B cell (primary cell): ENCODE results near the gene ZBTB3. TPM values are rescaled to one million over a fixed set of nuclear protein-coding genes. Genes with fewer than 3 reads are reported as not detected.
A peak's percentile ranks its signal among the peaks of the same experiment; 100 is the strongest.

Source experiments
- ATAC-seq: fragments of 200-7000 bp; cut with Tn5 transposase; one replicate; pipeline ENCODE4 v1.10.0; 2021; ENCODE audit warnings: low read depth, mild to moderate bottlenecking, moderate number of reproducible peaks, moderate library complexity
- CTCF ChIA-PET: fragments of 350-600 bp; sonication (Branson Sonifier 250); formaldehyde crosslinking; loops from one replicate; lab custom pipeline; 2021; ENCODE audit warnings: antibody characterized with exemption, inconsistent platforms; lab: Charles Lee
- POLR2A ChIA-PET: fragments of 350-600 bp; sonication (Branson Sonifier 250); formaldehyde crosslinking; loops from one replicate; lab custom pipeline; 2021; ENCODE audit warnings: antibody characterized with exemption; lab: Charles Lee
- DNase-seq: peaks from one replicate; pipeline ENCODE4 v3.0.0; 2013
- H2AFZ ChIP-seq: 2 replicates; pipeline ENCODE4 v1.6.1; 2012; ENCODE audit warnings: mild to moderate bottlenecking, low read depth, low read length; ENCODE audit not compliant: insufficient read depth, poor library complexity, severe bottlenecking
- H3K27ac ChIP-seq, 2 donors: 1 replicate in 1 of 2; 2 replicates in 1 of 2; pipeline ENCODE4 v1.5.1; 2012 to 2013; ENCODE audit warnings: low read length in 2 of 2, mild to moderate bottlenecking in 2 of 2, moderate library complexity in 1 of 2
- H3K27me3 ChIP-seq, 4 experiments: fragments of 200-600 bp in 1 of 4; sonication (generic) in 1 of 4; replicated peaks in 1 of 4; 1 replicate in 2 of 4; 2 replicates in 2 of 4; pipeline versions ENCODE4 v1.6.1 to v1.7.0; 2013 to 2016; ENCODE audit warnings: low read length in 3 of 4, mild to moderate bottlenecking in 2 of 4, mixed read lengths in 1 of 4, moderate library complexity in 1 of 4; ENCODE audit not compliant: insufficient read depth in 4 of 4, control insufficient read depth in 3 of 4; ENCODE audit errors: control extremely low read depth in 1 of 4
- H3K36me3 ChIP-seq, 2 experiments: replicated peaks in 1 of 2; 1 replicate in 1 of 2; 2 replicates in 1 of 2; pipeline versions ENCODE4 v1.6.1 to v1.7.1; 2013; ENCODE audit warnings: low read length in 1 of 2; ENCODE audit not compliant: insufficient read depth in 2 of 2, control insufficient read depth in 1 of 2; ENCODE audit errors: control extremely low read depth in 1 of 2, extremely low read depth in 1 of 2
- H3K4me1 ChIP-seq, 2 donors: fragments of 200-600 bp in 1 of 2; sonication (generic) in 1 of 2; 1 replicate in 1 of 2; 2 replicates in 1 of 2; pipeline versions ENCODE4 v1.5.1 to v1.6.1; 2013 to 2017; ENCODE audit warnings: low read length in 2 of 2; ENCODE audit not compliant: control insufficient read depth in 2 of 2, insufficient read depth in 2 of 2
- H3K4me2 ChIP-seq: replicated peaks from 2 replicates; pipeline ENCODE3; 2012; ENCODE audit warnings: mild to moderate bottlenecking, low read depth, low read length; ENCODE audit not compliant: poor library complexity, severe bottlenecking
- H3K4me3 ChIP-seq, 5 experiments: fragments of 200-600 bp in 1 of 5; sonication (generic) in 1 of 5; 1 replicate in 3 of 5; 2 replicates in 2 of 5; pipeline versions ENCODE4 v1.5.1 to v1.7.0; 2011 to 2016; ENCODE audit warnings: low read length in 4 of 5, mild to moderate bottlenecking in 4 of 5, low read depth in 2 of 5, control low read depth in 1 of 5, moderate library complexity in 1 of 5; ENCODE audit not compliant: insufficient read depth in 1 of 5; ENCODE audit errors: control extremely low read depth in 1 of 5, extremely low read depth in 1 of 5
- H3K79me2 ChIP-seq: fragments of 200-600 bp; sonication (generic); one replicate; pipeline ENCODE4 v1.6.0; 2016; ENCODE audit warnings: low read length; ENCODE audit not compliant: control insufficient read depth, insufficient read depth
- H3K9ac ChIP-seq: fragments of 200-600 bp; sonication (generic); 2 replicates; pipeline ENCODE4 v1.6.1; 2017; ENCODE audit warnings: mild to moderate bottlenecking, low read length, moderate library complexity
- H3K9me3 ChIP-seq, 3 donors: one replicate each; pipeline versions ENCODE4 v1.6.1 to v1.7.1; 2013; ENCODE audit warnings: low read length in 2 of 3; ENCODE audit not compliant: control insufficient read depth in 2 of 3, insufficient read depth in 1 of 3; ENCODE audit errors: control extremely low read depth in 1 of 3
- H4K20me1 ChIP-seq: 2 replicates; pipeline ENCODE4 v1.6.0; 2012; ENCODE audit warnings: mild to moderate bottlenecking, low read length; ENCODE audit not compliant: insufficient read depth, control insufficient read depth, poor library complexity, severe bottlenecking
- H3K27ac Mint-ChIP-seq: one replicate; pipeline ENCODE4 v1.8.0; 2021; ENCODE audit warnings: mixed read lengths
- H3K27me3 Mint-ChIP-seq: one replicate; pipeline ENCODE4 v1.8.0; 2021; ENCODE audit warnings: mixed read lengths
- H3K4me1 Mint-ChIP-seq: one replicate; pipeline ENCODE4 v1.8.0; 2021; ENCODE audit warnings: mixed read lengths
- H3K4me3 Mint-ChIP-seq: one replicate; pipeline ENCODE4 v1.8.0; 2021; ENCODE audit warnings: mixed read lengths
- H3K9me3 Mint-ChIP-seq: one replicate; pipeline ENCODE4 v1.8.0; 2022; ENCODE audit warnings: mixed read lengths; ENCODE audit not compliant: insufficient read depth
- CTCF ChIP-seq: fragments of 200-600 bp; IDR thresholded peaks from one replicate; pipeline ENCODE4 v1.8.0; 2022; ENCODE audit warnings: antibody characterized with exemption, mild to moderate bottlenecking
- EZH2 ChIP-seq: IDR thresholded peaks from 2 replicates; pipeline ENCODE4 v1.6.1; 2012; ENCODE audit warnings: borderline replicate concordance, low read depth, mild to moderate bottlenecking, moderate library complexity, low read length; ENCODE audit not compliant: insufficient read depth, poor library complexity, severe bottlenecking
- WGBS: methylation state at CpG from one replicate; pipeline ENCODE4 v1.1.5; 2013; ENCODE audit warnings: missing lambda C conversion rate; ENCODE audit not compliant: insufficient coverage; 5-methylcytosine and 5-hydroxymethylcytosine counted together
- intact Hi-C: fragments of 100-400 bp; cut with micrococcal nuclease; formaldehyde crosslinking; loops from one replicate; pipeline ENCODE4 v1.10.0; 2022
- polyA plus RNA-seq: library from polyadenylated mRNA; depleted of rRNA; stranded (reverse); fragments of >200 nt; gene quantifications from 2 replicates; pipeline ENCODE4 v1.2.3, GENCODE V29; 2012
- total RNA-seq, 2 donors: library from RNA; stranded (reverse); fragments of 120-200 nt in 1 of 2; gene quantifications; 1 replicate in 1 of 2; 2 replicates in 1 of 2; pipeline versions ENCODE4 v1.2.3 to v1.2.4, GENCODE V29; 2013 to 2022

Gene ZBTB3
- total and polyA plus RNA-seq, 2 donors (not counting 1 experiment from before 2014, with no cell fraction given), result 8.7 to 22.0 TPM

- Mint-ChIP-seq H3K4me3 (peak within 1 kb of the TSS; percentile 95), H3K9me3 (no peaks in the 10 kb centered on the region), H3K27ac (peak within 1 kb of the TSS; percentile 96), H3K27me3 (no peaks in the 10 kb centered on the region), H3K4me1 (peaks cover 26% of the 10 kb centered on the region)
- Histone ChIP-seq H3K36me3 (peaks cover under 1 to 20% of the 10 kb centered on the region in 2 experiments), H2AFZ (peak within 1 kb of the TSS; percentile 89), H3K4me3 (peak within 1 kb of the TSS; percentile 58 to 97 (median 68)), H3K27me3 (no peaks in the 10 kb centered on the region), H3K79me2 (peaks cover 6% of the 10 kb centered on the region), H3K9me3 (no peaks in the 10 kb centered on the region), H3K4me2 (peak within 1 kb of the TSS; percentile 81), H3K9ac (peak within 1 kb of the TSS; percentile 72), H4K20me1 (no peaks in the 10 kb centered on the region), H3K27ac (peak within 1 kb of the TSS; percentile 63 to 84), H3K4me1 (peaks cover 15 to 23% of the 10 kb centered on the region in 2 donors)
- intact Hi-C loops, result loop anchor here (1.0 to 5.0 kb wide), 6 partner anchors 10 to 179 kb away; partner anchors contain the start of genes POLR2G, STX5, TEX54 and TMEM179B
- ChIA-PET CTCF (interaction anchor here (0.6 to 8.5 kb wide), 10 partner anchors 10 to 941 kb away, joined by 3 to 70 read pairs (median 3); partner anchors contain the start of genes POLR2G, TMEM179B and ZBTB3), POLR2A (interaction anchor here (0.6 to 4.6 kb wide), 16 partner anchors 10 to 214 kb away, joined by 3 to 38 read pairs (median 5); partner anchors contain the start of genes B3GAT3, HNRNPUL2, NXF1 and POLR2G)
- DNase-seq (peak; percentile 88), ATAC-seq (peak; percentile 90)
- TF ChIP-seq CTCF (no peak), EZH2 (no peak)
- 1% methylated on average over 52 of the region's 60 CpGs for WGBS
Observed at GRCh38 chr11:62771144-62772021, 17.4 kb upstream of the ZBTB3 start, which contains the start of gene TAF6L. TAF6L (plus strand) TSS chr11:62771396; CDS start chr11:62775784, 4,388 bp downstream.
